Retina (tissue), 1 donor: ENCODE data around the gene KCNJ9.

Experiments used
- DNase-seq: peaks from one replicate; pipeline ENCODE4 v3.0.0-alpha.2; 2016

The KCNJ9 gene

DNA sequence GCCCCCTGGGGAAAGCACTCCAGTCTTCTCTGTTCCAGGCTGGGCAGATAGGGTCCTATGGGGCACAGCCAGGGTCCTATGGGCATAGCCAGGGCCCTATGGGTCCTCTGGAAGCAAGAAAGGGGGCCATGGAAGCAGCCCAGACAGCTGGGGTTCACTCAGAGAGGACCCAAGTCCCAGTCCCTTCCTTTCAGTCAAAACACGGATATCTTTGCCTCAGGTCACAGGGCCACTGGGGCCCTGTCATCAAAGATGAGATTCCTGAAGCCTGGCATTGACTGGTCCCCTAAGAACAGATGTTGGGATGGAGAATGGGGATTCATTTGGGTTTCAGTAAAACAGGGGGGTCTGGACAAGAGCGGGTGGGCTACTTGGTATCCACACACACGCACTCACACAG is 8.5 kb downstream of the KCNJ9 start:
- no peak for DNase-seq

GRCh38 chr1:160090760-160091159 is 9.4 kb downstream of the KCNJ9 start:
- DNase-seq, result no peak

DNA sequence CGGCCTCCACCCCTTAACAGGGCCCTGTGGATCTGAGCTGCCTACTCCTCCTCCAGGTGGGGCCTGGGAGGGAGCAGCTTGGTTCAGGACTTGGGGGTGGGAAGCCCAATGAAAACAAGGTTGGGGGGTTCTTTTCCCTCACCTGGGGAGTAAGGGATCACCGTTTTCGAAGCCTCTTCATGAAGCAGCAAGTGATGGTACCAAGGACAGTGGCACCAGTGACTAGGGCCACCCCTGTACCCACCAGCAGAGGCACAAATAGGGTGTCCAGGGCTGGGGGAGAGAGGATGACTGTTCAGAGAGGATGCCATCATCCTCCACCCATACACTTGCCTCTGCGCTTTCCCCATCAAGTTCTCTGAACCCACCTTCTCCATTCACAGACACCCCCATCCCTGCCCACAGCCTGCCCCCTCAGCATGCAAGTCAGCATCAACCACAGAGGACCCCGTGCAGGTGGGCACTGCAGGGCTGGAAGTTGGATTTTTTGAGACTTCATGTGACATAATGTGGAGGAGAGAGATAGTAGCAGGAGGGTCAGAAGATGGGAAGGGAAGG is 10.4 kb downstream of the KCNJ9 start:
- DNase-seq, result no peak

DNA sequence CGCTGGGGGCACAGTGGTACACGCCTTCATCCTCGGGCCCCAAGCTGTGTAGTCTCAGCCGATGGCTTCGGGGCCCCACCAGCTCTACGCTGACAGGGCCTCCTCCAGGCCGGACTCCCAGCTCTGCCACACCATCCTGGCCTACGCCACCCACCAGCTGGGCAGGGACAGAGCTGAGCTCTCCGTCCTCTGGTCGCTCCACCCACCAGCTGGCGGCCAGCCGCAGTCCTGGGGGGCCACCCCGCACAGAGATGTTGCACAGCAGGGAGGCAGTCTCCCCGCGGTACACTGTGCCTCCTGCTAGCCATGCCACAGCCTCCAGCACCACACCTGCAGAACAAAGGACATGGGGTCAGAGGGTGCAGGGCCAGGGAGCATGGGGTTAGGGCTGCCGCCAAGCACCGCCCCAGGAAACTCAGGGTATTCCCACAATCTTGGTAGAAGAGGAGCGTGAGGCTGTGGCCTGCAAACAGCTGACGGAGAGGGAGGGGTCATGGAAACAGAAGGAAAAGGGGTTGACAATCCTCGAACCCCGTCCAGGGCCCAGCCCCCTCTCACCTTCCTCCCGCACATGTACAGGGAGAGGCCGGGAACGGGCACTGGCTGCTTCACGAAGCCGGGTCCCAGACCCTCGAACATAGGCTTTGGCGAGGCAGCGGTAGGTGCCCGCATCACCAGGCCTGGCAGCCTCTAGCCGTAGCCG is 11.2 kb downstream of the KCNJ9 start:
- no peak for DNase-seq

DNA sequence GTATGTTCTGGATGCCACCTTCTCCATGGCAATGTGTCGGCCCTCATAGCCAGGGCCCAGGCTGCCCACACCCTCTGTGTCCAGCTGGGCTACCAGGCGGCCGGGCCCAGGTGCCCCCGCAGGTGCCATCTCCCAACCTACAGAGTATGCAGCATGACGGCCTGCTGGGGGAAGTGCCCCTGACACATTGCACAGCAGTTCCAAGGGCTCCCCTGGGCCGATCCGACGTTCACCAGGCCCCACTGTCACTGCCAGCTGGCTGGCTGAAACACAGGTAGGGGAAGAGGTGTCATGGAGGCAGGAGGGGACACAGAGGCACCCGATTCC is 11.7 kb downstream of the KCNJ9 start:
- no peak for DNase-seq

DNA sequence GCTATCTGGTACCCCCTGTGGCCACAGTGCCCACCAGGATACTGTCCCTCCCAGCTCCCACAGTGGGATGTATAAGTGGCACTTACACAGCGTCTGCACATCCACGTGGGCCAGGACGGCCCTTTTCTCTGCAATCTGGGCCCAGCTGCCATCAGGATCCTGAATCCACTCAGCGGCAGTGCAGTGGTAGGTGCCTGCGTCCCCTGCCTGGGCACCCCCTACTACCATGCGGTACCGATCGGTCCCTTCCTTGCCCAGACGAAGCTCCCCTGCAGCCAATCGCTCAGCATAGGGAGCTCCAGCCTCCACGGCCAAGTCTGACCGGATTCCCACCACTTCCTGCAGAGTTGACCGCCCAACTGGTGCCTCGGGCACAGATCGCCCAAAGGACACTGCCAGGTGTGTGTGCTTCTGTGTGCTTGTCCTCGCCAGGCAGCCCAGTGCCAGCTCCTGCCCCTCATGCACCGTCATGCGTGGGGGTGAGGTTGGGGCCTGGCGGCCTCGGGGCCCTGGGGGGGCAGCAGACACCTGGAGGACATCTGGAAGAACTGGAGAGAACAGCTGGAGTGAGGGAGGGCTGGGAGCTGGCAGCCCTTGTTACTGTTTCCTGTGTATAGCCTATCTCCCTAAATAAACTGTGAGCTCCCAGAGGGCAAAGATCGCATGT is 12.4 kb downstream of the KCNJ9 start:
- DNase-seq, result no peak

GRCh38 chr1:160094291-160094625 is 12.9 kb downstream of the KCNJ9 start:
- DNase-seq, result no peak

DNA sequence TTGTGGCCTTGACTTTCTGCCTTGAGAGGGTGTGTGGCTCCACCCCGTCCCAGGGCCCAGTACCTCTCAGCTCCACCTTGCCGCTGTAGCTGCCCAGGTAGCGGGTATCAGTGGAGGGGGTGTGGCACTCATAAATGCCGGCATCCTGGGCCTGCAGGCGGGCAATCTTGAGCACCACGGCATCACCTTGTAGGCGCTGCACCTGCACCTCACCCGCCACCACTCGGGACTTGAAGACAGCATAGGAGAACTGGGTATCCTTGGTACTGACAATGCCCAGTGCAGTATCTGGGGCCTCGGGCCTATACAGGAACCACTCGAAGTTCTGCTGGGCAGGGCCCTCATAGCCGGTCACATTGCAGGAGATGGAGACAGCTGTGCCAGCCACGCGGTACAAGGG is 13.5 kb downstream of the KCNJ9 start:
- DNase-seq, result no peak

GRCh38 chr1:160095382-160096105 is 14.2 kb downstream of the KCNJ9 start:
- peak; percentile 30 for DNase-seq

DNA sequence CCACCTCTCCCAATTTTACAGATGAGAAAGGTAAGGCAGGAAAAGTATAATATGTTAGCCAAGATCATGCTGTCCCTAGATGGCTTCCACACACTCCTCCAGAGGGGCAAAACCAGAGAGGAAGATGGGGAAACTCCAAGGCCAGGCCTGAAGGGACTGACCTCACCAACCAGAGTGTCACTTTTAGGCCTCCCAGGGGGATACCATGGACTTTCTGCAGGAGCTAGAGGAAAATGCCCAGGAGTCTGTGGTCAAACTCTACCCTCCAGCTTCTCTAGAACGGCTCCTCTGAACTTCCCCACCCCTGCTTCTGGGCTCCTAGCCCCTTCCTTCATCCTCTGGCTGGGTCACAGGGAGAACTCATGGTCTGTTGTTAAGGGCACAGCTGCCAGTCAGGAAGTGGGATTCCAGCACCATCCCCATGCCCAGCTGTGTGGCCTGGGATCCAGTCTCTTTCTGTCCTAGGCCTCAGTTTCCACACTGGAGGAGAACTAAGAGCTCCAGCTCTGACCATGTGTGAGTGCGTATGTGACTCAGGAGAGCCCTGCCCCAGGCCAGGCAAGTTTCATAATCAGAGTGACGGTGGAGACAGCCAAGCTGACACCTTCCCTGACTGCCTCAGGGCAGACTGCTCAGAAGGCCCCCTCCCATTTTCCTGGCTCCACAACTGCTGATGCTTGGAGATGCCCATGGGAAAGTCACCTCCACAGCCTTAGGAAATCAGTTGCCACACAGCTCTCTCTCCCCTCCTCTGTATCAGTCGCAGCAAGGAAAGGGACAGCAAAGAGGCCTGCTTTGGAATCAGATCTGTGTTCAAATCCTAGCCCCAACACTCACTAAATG is 15.2 kb downstream of the KCNJ9 start:
- DNase-seq, result peak; percentile 20

GRCh38 chr1:160097151-160097910 is 16.0 kb downstream of the KCNJ9 start:
- peak; percentile 21 for DNase-seq

DNA sequence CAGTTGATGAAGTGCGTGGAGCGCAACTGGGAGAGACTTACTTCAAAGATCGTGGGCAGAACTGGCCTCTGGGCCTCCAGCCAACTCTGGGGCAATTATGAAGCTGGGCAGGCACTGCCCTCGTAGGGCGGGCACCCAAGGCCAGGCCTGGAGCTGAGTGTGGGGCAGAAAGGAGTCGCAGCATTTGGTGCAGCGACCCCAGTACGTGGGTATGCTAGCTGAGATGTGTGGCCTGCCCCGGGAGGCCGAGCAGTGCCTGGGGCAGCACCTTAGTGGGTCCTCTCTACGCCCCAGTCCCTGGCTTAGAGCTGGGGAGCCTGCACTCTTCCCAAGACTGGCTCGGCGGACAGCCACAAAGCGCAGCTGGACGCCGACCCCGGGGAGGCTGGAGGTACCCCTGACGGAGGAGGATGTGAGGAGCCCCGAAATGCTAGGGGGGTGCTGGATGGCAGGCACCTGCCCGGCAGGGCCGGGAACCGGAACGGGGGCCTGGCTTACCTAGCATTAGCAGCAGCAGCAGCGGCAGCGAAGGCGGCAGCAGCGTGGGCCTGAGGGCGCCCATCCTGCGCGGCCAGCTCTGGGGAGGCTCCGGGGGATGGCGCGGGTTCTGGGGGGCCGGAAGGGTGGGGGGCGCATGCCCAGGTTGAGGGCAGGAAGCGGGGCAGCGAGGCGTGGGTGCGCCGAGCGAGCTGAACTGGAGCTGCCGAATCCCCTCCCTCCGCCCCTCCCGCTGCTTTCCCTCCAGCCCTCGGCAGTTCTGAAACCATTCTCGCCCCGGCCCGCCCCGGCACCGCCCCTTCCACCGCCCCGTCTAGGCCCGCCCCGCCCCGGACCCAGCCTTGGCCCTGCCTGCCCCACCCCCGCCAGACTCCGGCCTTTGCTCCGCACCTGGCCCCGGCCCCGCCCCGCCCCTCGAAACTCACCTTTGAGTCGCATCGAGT is 16.8 kb downstream of the KCNJ9 start, which contains the start of gene IGSF8:
Gene IGSF8, minus strand, starts transcription at position 709 of the 941 bp plus-strand sequence. Its CDS starts 147 bp downstream, at position 562.
- DNase-seq, result peak; percentile 67

DNA sequence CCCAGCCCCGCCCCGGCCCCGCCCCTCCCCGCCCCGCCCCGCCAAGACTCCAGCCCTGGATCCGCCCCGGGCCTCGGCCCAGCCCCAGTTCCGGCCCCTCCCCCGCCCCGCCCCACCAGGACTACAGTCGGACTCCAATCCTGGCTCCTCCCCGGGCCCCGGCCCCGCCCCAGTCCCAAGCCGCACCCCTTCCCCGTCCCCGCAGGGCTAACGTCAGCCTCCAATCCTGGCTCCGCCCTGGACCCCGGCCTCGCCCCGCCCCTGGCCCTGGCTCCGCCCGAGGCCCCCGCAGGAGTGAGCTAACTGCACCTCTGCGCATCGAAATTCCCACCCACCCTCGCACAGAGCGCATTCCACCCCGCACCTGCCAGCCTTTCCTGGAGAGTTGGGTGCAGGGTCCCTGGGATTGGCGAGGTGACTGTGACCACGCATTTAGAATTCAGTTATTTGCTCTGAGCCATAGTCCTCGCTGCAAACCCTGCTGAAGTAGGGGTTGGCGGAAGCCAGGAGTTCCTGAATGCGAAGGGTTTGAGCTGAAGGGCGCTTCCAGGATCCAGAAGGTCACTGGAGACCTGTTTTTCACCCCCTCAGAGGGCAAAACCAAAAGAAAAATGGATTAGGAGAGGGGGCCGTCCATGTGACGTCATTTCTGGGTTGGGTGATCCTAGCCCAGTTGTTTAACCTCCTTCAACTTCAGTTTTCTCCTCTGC is 17.7 kb downstream of the KCNJ9 start:
- peak; percentile 84 for DNase-seq

- no peak for DNase-seq
Measured at GRCh38 chr1:160099716-160100375, 18.5 kb downstream of the KCNJ9 start.

- DNase-seq, result peak; percentile 91
Measured at GRCh38 chr1:160101037-160101716, 19.8 kb downstream of the KCNJ9 start.

DNA sequence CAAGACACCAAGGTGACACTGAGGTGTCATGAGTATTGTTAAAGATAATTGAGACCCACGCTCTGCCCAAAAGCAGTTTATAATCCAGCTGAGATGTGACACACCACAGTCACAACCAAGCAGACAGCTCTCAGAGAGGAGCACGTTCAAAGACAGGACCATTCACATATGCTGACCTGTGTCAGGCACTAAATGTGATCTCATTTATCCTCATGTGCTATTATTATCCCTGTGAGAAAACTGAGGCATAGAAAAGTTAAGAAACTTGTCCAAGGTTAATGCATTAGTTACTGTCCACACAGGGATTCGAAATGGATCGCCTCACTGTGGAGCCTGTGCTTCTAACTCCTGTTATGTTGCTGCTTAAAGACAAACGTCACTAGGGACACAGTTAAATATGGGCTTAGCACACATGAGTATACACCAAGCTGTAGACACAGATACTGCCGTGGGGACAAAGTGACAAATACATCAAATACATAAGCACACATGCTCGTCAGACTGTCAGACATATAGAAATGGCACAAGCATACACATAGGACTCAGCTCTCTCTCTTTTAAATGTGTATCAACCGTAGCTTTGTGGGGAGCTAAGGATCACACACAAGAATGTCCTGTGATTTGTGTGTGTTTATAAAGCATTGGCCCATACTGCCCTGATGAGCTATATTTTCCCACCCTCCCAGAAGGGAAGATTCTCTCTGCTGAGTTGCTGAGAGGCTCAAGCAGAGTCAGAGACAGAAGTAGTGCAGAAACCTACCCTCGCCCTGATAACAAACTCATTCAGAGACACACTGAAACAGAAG is 20.6 kb downstream of the KCNJ9 start:
- peak; percentile 39 for DNase-seq

- peak; percentile 23 for DNase-seq
Measured at GRCh38 chr1:160103658-160104408, 22.5 kb downstream of the KCNJ9 start.
